ENCODE data around the gene SPTBN4.
"Not testable (repeated sequence)": the region's sequence is repeated elsewhere in the genome, so short reads cannot be mapped to it uniquely, and the experiment has no call there.

SPTBN4 gene

DNA sequence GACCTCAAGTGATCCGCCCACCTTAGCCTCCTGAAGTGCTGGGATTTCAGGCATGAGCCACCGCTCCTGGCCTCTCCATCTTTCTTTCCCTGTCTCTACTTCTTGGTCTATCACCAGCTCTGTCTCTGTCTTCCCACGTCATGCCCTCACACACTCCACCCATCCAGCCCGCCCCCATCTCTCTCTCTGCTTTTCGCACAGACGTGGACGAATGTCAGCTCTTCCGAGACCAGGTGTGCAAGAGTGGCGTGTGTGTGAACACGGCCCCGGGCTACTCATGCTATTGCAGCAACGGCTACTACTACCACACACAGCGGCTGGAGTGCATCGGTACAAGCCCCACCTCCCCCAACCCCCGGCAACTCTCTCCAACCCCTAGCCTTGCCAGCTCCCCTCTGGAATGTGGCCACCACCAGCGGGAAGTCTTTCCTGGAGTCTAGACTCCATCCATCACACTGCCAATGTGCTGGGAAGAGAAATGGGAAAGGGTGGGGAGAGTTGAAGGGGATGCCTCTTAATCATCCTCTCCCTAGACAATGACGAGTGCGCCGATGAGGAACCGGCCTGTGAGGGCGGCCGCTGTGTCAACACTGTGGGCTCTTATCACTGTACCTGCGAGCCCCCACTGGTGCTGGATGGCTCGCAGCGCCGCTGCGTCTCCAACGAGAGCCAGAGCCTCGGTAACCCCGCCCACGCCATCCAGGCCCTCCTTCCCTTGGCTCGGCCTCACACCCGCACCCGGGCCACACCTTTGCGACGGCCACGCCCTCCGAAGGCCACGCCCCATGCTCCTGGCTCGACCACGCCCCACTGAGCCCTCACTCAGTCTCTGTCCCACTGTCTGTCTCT is 156.8 kb downstream of the SPTBN4 start:
- no peak for TF ChIP-seq CTCF (IDR thresholded peaks at IDR 0.05; ENCODE audit: low read length)
- TF ChIP-seq EZH2 (IDR thresholded peaks at IDR 0.05; ENCODE audit: borderline replicate concordance, low read length), result no peak
- Histone ChIP-seq H3K4me3 (ENCODE audit: low read depth, low read length, poor library complexity, severe bottlenecking) (no peak overlapping the region), H3K9me3 (ENCODE audit: low read length) (no peaks in the 10 kb centered on the region), H3K36me3 (ENCODE audit: insufficient read depth, low read length) (peaks cover 65% of the 10 kb centered on the region), H2AFZ (ENCODE audit: low read length) (no peak overlapping the region), H3K9ac (ENCODE audit: low read length) (no peak overlapping the region), H3K4me1 (ENCODE audit: insufficient read depth, low read length, severe bottlenecking) (no peaks in the 10 kb centered on the region), H3K4me2 (ENCODE audit: low read length) (no peak overlapping the region), H3K9me2 (ENCODE audit: low read depth, low read length) (no peaks in the 10 kb centered on the region), H3K79me2 (ENCODE audit: insufficient read depth, low read length) (no peaks in the 10 kb centered on the region), H3F3A (ENCODE audit: insufficient read depth, low read length) (no peaks in the 10 kb centered on the region), H3K27me3 (ENCODE audit: insufficient read depth, low read length) (no peaks in the 10 kb centered on the region), H4K20me1 (ENCODE audit: insufficient read depth, low read length) (no peaks in the 10 kb centered on the region), H3K27ac (ENCODE audit: low read depth, low read length, poor library complexity, severe bottlenecking) (no peak overlapping the region)

GRCh38 chr19:40624369-40625153 is 157.8 kb downstream of the SPTBN4 start:
- H3K9me3 ChIP-seq (ENCODE audit: low read length); H3K4me1 ChIP-seq (ENCODE audit: insufficient read depth, low read length, severe bottlenecking); H3K4me2 ChIP-seq (ENCODE audit: low read length); H3K9ac ChIP-seq (ENCODE audit: low read length); H3K79me2 ChIP-seq (ENCODE audit: insufficient read depth, low read length); H4K20me1 ChIP-seq (ENCODE audit: insufficient read depth, low read length); H3K9me2 ChIP-seq (ENCODE audit: low read depth, low read length); H3F3A ChIP-seq (ENCODE audit: insufficient read depth, low read length); H3K27ac ChIP-seq (ENCODE audit: low read depth, low read length, poor library complexity, severe bottlenecking); H3K27me3 ChIP-seq (ENCODE audit: insufficient read depth, low read length); H2AFZ ChIP-seq (ENCODE audit: low read length); H3K4me3 ChIP-seq (ENCODE audit: low read depth, low read length, poor library complexity, severe bottlenecking): not testable (repeated sequence)
- H3K36me3 ChIP-seq (ENCODE audit: insufficient read depth, low read length), result peaks cover 63% of the 10 kb centered on the region

DNA sequence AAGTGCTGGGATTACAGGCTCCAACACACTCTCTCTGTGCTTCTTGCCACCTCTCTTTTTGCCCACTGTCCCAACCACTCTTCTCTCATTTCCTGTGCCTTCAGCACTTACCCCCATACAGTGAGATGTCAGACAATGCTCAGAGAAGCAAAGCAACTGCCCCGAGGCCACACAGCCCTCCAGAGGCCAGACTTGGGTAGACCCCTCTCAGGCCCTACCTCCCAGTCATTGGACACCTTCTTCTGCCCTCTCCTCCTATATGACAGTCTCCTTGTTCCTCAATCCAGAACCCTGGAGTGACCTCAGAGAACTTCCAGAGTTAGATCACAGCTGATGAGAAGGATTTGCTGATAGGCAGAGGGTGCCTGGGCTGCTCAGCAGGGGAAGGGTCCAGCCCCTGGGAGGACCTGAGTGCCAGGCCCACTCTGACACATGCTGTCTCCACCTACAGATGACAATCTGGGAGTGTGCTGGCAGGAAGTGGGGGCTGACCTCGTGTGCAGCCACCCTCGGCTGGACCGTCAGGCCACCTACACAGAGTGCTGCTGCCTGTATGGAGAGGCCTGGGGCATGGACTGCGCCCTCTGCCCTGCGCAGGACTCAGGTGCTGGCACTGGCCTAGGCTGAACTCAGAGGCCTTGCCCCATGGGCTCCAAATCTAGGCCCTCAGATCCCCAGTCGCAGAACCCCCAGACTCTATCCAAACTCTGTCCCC is 158.8 kb downstream of the SPTBN4 start:
- no peak for TF ChIP-seq CTCF (IDR thresholded peaks at IDR 0.05; ENCODE audit: low read length)
- TF ChIP-seq EZH2 (IDR thresholded peaks at IDR 0.05; ENCODE audit: borderline replicate concordance, low read length), result no peak
- Histone ChIP-seq H2AFZ (ENCODE audit: low read length) (no peak overlapping the region), H3K27ac (ENCODE audit: low read depth, low read length, poor library complexity, severe bottlenecking) (no peak overlapping the region)

More for the DNA sequence above, 158.8 kb downstream of the SPTBN4 start:
- H3K79me2 ChIP-seq (ENCODE audit: insufficient read depth, low read length), result no peaks in the 10 kb centered on the region
- no peaks in the 10 kb centered on the region for H3K9me3 ChIP-seq (ENCODE audit: low read length)
- H3K9ac ChIP-seq (ENCODE audit: low read length), result no peak overlapping the region
- H3K4me1 ChIP-seq (ENCODE audit: insufficient read depth, low read length, severe bottlenecking), result no peaks in the 10 kb centered on the region
- H3F3A ChIP-seq (ENCODE audit: insufficient read depth, low read length), result no peaks in the 10 kb centered on the region
- H4K20me1 ChIP-seq (ENCODE audit: insufficient read depth, low read length), result no peaks in the 10 kb centered on the region
- no peak overlapping the region for H3K4me2 ChIP-seq (ENCODE audit: low read length)
- H3K36me3 ChIP-seq (ENCODE audit: insufficient read depth, low read length), result peaks cover 59% of the 10 kb centered on the region
- H3K9me2 ChIP-seq (ENCODE audit: low read depth, low read length), result no peaks in the 10 kb centered on the region
- H3K4me3 ChIP-seq (ENCODE audit: low read depth, low read length, poor library complexity, severe bottlenecking), result no peak overlapping the region
- no peaks in the 10 kb centered on the region for H3K27me3 ChIP-seq (ENCODE audit: insufficient read depth, low read length)

All from OCI-LY1 (cell line).